ENCODE results near the gene RASAL1.

DNA sequence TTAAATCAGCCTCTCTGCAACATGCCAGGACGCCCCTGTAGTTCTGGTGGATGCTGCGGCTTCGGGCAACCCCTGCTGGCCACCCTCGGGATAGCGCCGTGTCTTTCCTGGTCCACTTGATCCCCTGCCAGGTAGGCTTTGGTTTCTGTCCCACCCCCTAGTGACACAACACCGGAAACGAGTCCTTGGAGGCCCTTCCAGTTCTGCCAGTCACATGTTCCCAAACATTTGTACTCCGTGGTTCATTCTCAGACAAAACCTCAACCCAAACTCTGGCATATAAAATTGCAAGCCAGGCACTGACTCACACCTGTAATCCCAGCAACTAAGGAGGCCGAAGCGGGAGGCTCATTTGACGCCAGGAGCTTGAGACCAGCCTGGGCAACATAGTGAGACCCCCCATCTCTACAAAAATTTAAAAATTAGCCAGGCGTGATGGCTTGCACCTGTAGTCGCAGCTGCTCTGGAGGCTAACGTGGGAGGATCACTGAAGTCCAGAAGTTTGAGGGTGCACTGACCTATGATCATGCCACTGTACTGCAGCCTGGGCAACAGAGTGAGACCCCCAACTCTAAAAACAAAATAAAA, 37.0 kb downstream of the RASAL1 start:
- TF ChIP-seq TAF1 (IDR thresholded peaks at IDR 0.05; ENCODE audit: borderline replicate concordance, insufficient read depth, low read length) (no peak), POLR2AphosphoS5 (IDR thresholded peaks at IDR 0.05; ENCODE audit: low read depth, low read length) (no peak)
- TF ChIP-seq, protein P1, sequence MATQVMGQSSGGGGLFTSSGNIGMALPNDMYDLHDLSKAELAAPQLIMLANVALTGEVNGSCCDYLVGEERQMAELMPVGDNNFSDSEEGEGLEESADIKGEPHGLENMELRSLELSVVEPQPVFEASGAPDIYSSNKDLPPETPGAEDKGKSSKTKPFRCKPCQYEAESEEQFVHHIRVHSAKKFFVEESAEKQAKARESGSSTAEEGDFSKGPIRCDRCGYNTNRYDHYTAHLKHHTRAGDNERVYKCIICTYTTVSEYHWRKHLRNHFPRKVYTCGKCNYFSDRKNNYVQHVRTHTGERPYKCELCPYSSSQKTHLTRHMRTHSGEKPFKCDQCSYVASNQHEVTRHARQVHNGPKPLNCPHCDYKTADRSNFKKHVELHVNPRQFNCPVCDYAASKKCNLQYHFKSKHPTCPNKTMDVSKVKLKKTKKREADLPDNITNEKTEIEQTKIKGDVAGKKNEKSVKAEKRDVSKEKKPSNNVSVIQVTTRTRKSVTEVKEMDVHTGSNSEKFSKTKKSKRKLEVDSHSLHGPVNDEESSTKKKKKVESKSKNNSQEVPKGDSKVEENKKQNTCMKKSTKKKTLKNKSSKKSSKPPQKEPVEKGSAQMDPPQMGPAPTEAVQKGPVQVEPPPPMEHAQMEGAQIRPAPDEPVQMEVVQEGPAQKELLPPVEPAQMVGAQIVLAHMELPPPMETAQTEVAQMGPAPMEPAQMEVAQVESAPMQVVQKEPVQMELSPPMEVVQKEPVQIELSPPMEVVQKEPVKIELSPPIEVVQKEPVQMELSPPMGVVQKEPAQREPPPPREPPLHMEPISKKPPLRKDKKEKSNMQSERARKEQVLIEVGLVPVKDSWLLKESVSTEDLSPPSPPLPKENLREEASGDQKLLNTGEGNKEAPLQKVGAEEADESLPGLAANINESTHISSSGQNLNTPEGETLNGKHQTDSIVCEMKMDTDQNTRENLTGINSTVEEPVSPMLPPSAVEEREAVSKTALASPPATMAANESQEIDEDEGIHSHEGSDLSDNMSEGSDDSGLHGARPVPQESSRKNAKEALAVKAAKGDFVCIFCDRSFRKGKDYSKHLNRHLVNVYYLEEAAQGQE (IDR thresholded peaks at IDR 0.05; ENCODE audit: insufficient read depth in 1 of 2, low read depth in 2 of 2, low read length in 2 of 2): no peak; a peak in 1 of 4 replicates

All from PFSK-1 (cell line).